ENCODE data around the gene TNFRSF9. TPM values are rescaled to one million over a fixed set of nuclear protein-coding genes. Genes with fewer than 3 reads are reported as not detected.

TNFRSF9 gene
- total and polyA plus RNA-seq, 2 experiments from 2014 or later = not detected

- TF ChIP-seq NANOG (IDR thresholded peaks at IDR 0.05; ENCODE audit: borderline replicate concordance) (no peak), EZH2phosphoT487 (IDR thresholded peaks at IDR 0.05; ENCODE audit: unreplicated experiment) (no peak)
These were observed 30.4 kb upstream of the TNFRSF9 start (continued) for GRCh38 chr1:7971024-7971423.

- Histone ChIP-seq H3F3A (replicated peaks; ENCODE audit: low read depth) (no peaks in the 10 kb centered on the region), H3K9me2 (ENCODE audit: insufficient read depth) (no peaks in the 10 kb centered on the region), H3K79me2 (replicated peaks; ENCODE audit: insufficient read depth) (peaks cover 47% of the 10 kb centered on the region), H3K36me3 (ENCODE audit: insufficient read depth) (peaks cover 54% of the 10 kb centered on the region), H4K20me1 (replicated peaks; ENCODE audit: insufficient read depth) (peaks cover 21% of the 10 kb centered on the region), H3K4me2 (no peak overlapping the region), H3K27me3 (ENCODE audit: insufficient read depth) (no peaks in the 10 kb centered on the region), H2AFZ (no peak overlapping the region), H3K4me3 (no peak overlapping the region), H3K27ac (ENCODE audit: low read depth) (no peak overlapping the region), H3K4me1 (ENCODE audit: insufficient read depth) (no peaks in the 10 kb centered on the region)
- Mint-ChIP-seq H3K27ac (no peak overlapping the region), H3K4me1 (no peaks in the 10 kb centered on the region), H3K36me3 (ENCODE audit: low read depth) (peaks cover 73% of the 10 kb centered on the region), H3K9me3 (no peaks in the 10 kb centered on the region), H3K27me3 (ENCODE audit: insufficient read depth, low read depth, poor library complexity) (peaks cover 8% of the 10 kb centered on the region), H3K4me3 (no peak overlapping the region)
- DNase-seq (ENCODE audit: low spot score) (no peak), ATAC-seq (no peak)
- TF ChIP-seq POLR2AphosphoS5 (IDR thresholded peaks at IDR 0.05; ENCODE audit: low read depth) = no peak
- TF ChIP-seq, protein P1, sequence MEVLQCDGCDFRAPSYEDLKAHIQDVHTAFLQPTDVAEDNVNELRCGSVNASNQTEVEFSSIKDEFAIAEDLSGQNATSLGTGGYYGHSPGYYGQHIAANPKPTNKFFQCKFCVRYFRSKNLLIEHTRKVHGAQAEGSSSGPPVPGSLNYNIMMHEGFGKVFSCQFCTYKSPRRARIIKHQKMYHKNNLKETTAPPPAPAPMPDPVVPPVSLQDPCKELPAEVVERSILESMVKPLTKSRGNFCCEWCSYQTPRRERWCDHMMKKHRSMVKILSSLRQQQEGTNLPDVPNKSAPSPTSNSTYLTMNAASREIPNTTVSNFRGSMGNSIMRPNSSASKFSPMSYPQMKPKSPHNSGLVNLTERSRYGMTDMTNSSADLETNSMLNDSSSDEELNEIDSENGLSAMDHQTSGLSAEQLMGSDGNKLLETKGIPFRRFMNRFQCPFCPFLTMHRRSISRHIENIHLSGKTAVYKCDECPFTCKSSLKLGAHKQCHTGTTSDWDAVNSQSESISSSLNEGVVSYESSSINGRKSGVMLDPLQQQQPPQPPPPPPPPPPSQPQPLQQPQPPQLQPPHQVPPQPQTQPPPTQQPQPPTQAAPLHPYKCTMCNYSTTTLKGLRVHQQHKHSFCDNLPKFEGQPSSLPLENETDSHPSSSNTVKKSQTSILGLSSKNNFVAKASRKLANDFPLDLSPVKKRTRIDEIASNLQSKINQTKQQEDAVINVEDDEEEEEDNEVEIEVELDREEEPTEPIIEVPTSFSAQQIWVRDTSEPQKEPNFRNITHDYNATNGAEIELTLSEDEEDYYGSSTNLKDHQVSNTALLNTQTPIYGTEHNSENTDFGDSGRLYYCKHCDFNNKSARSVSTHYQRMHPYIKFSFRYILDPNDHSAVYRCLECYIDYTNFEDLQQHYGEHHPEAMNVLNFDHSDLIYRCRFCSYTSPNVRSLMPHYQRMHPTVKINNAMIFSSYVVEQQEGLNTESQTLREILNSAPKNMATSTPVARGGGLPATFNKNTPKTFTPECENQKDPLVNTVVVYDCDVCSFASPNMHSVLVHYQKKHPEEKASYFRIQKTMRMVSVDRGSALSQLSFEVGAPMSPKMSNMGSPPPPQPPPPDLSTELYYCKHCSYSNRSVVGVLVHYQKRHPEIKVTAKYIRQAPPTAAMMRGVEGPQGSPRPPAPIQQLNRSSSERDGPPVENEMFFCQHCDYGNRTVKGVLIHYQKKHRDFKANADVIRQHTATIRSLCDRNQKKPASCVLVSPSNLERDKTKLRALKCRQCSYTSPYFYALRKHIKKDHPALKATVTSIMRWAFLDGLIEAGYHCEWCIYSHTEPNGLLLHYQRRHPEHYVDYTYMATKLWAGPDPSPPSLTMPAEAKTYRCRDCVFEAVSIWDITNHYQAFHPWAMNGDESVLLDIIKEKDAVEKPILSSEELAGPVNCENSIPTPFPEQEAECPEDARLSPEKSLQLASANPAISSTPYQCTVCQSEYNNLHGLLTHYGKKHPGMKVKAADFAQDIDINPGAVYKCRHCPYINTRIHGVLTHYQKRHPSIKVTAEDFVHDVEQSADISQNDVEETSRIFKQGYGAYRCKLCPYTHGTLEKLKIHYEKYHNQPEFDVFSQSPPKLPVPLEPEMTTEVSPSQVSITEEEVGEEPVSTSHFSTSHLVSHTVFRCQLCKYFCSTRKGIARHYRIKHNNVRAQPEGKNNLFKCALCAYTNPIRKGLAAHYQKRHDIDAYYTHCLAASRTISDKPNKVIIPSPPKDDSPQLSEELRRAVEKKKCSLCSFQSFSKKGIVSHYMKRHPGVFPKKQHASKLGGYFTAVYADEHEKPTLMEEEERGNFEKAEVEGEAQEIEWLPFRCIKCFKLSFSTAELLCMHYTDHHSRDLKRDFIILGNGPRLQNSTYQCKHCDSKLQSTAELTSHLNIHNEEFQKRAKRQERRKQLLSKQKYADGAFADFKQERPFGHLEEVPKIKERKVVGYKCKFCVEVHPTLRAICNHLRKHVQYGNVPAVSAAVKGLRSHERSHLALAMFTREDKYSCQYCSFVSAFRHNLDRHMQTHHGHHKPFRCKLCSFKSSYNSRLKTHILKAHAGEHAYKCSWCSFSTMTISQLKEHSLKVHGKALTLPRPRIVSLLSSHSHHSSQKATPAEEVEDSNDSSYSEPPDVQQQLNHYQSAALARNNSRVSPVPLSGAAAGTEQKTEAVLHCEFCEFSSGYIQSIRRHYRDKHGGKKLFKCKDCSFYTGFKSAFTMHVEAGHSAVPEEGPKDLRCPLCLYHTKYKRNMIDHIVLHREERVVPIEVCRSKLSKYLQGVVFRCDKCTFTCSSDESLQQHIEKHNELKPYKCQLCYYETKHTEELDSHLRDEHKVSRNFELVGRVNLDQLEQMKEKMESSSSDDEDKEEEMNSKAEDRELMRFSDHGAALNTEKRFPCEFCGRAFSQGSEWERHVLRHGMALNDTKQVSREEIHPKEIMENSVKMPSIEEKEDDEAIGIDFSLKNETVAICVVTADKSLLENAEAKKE (CRISPR knock-in tag; IDR thresholded peaks at IDR 0.05) = no peak
- TF ChIP-seq ZNF331 (CRISPR knock-in tag; IDR thresholded peaks at IDR 0.05; ENCODE audit: low read depth) = no peak
- TF ChIP-seq JUNB (IDR thresholded peaks at IDR 0.05; ENCODE audit: unreplicated experiment) = no peak
- TF ChIP-seq, protein P2, sequence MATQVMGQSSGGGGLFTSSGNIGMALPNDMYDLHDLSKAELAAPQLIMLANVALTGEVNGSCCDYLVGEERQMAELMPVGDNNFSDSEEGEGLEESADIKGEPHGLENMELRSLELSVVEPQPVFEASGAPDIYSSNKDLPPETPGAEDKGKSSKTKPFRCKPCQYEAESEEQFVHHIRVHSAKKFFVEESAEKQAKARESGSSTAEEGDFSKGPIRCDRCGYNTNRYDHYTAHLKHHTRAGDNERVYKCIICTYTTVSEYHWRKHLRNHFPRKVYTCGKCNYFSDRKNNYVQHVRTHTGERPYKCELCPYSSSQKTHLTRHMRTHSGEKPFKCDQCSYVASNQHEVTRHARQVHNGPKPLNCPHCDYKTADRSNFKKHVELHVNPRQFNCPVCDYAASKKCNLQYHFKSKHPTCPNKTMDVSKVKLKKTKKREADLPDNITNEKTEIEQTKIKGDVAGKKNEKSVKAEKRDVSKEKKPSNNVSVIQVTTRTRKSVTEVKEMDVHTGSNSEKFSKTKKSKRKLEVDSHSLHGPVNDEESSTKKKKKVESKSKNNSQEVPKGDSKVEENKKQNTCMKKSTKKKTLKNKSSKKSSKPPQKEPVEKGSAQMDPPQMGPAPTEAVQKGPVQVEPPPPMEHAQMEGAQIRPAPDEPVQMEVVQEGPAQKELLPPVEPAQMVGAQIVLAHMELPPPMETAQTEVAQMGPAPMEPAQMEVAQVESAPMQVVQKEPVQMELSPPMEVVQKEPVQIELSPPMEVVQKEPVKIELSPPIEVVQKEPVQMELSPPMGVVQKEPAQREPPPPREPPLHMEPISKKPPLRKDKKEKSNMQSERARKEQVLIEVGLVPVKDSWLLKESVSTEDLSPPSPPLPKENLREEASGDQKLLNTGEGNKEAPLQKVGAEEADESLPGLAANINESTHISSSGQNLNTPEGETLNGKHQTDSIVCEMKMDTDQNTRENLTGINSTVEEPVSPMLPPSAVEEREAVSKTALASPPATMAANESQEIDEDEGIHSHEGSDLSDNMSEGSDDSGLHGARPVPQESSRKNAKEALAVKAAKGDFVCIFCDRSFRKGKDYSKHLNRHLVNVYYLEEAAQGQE (IDR thresholded peaks at IDR 0.05; ENCODE audit: unreplicated experiment) = no peak
- no peak for TF ChIP-seq EZH2phosphoT487 (IDR thresholded peaks at IDR 0.05; ENCODE audit: unreplicated experiment)
These were observed 29.6 kb upstream of the TNFRSF9 start for GRCh38 chr1:7970246-7970645.

Measured in GM23338 (cell line).